Measurements from ENCODE around the gene UQCRH. TPM values are rescaled to one million over a fixed set of nuclear protein-coding genes. Genes with fewer than 3 reads are reported as not detected.

Gene UQCRH
- total RNA-seq = 491 and 862 TPM in 2 replicates

GRCh38 chr1:46303038-46303871 lies at the start of gene UQCRH, which contains the start of gene LRRC41:
TSS of gene UQCRH (plus strand) at chr1:46303698. CDS start at chr1:46303767, 69 bp downstream.
TSS of gene LRRC41 (minus strand) at chr1:46303616. CDS start at chr1:46303322, 294 bp downstream.

GRCh38 chr1:46340404-46341221 lies 37.1 kb downstream of the UQCRH start, which contains the start of gene NSUN4:
TSS of gene NSUN4 (plus strand) at chr1:46340807. CDS start at chr1:46340827, 20 bp downstream.

Other genes with a start within 250 kb of the UQCRH start
- 0.83 and 2.1 TPM in 2 replicates for gene PIK3R3, start 171.1 kb upstream of the UQCRH start, total RNA-seq
- 0.14 and 0.46 TPM in 2 replicates for gene TSPAN1, start 128.6 kb upstream of the UQCRH start, total RNA-seq
- not detected in 2 replicates for gene P3R3URF, start 127.2 kb upstream of the UQCRH start, total RNA-seq
- gene POMGNT1, start 105.3 kb upstream of the UQCRH start, total RNA-seq = 27.4 and 50.8 TPM in 2 replicates
- gene LURAP1, start 100.4 kb upstream of the UQCRH start, total RNA-seq = 2.7 and 3.1 TPM in 2 replicates
- 0.37 and 0.43 TPM in 2 replicates for gene RAD54L, start 55.9 kb upstream of the UQCRH start, total RNA-seq
- 73.8 and 94.9 TPM in 2 replicates for gene LRRC41, start 82 bp upstream of the UQCRH start, total RNA-seq
- 14.1 and 17.9 TPM in 2 replicates for gene NSUN4, start 37.1 kb downstream of the UQCRH start, total RNA-seq
- 0.43 and 1.8 TPM in 2 replicates for gene FAAH, start 90.6 kb downstream of the UQCRH start, total RNA-seq
- not detected in 2 replicates for gene DMBX1, start 186.1 kb downstream of the UQCRH start, total RNA-seq
- not detected in 2 replicates for gene KNCN, start 247.9 kb downstream of the UQCRH start, total RNA-seq